Posterior vena cava (tissue), 2 donors: ENCODE data around the gene ZDHHC17. TPM values are rescaled to one million over a fixed set of nuclear protein-coding genes. Genes with fewer than 3 reads are reported as not detected.

Source experiments
- DNase-seq: peaks from one replicate; pipeline ENCODE4 v3.0.0-alpha.2; 2020; ENCODE audit warnings: low spot score
- intact Hi-C, 2 donors: fragments of 100-400 bp; cut with DNase I; formaldehyde crosslinking; loops; one replicate each; pipeline versions ENCODE4 v1.14.1 to v1.14.2; 2022 to 2023
- total RNA-seq, 2 donors: library from RNA; stranded (reverse); fragmentation: NEBNext Ultra II Directional; extraction: Animal tissue kit (Norgen Biotek cat#: 25700); gene quantifications; one replicate each; pipeline ENCODE4 v1.2.1, GENCODE V29; 2021
- donor health status: DM: yes; HTN: yes; CAD: no.
- donor health status: DM: yes; HTN: yes; CAD: no.

The ZDHHC17 gene
- total RNA-seq, 2 donors from 2014 or later = 32.8 to 37.5 TPM

DNA sequence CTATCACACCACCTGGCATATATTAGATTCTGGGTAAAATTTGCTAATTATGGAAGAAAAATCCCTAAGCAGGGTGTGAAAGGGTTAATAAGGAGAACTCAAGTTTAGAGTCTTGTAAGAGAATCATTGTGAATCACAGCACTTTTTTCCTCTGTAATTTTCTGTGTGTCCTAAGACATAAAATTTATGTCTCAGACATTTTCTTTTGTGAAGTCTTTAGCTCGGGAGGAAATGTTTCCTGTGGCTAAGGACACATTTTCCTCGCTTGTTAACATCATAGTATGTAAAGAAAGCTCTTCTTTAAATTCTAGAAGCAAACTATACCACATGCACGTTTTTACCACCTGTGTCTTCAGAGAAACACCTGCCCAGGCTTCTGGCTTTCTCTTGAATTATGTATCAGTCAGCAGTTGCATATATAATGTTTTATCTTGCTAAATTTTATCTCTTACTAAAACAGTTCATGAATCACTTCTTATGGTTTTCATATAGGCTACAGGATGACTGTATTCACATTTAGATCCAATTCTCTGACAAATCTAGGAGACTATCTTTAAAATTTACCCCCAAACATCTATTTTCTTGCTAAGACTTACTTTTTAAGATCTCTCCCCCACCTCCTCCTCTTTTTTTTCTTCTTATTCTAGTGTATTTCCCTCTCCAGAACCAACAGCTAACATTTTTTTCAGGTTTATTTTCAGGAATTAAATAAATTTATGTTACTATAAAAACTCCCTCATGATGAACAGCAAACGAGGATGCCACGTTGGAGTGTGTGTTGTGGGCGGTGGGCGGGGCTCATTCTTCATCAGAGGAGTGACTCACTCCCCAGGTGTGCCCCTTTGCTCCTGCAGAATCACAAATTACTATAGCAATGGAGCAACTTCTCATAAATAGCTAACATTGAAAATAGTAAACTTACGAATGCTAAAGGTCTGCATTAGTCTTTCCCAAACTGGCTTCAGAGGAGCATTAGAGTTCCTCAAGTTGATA, 126.5 kb downstream of the ZDHHC17 start:
- no peak for DNase-seq
- intact Hi-C loops = no loop called here

DNA sequence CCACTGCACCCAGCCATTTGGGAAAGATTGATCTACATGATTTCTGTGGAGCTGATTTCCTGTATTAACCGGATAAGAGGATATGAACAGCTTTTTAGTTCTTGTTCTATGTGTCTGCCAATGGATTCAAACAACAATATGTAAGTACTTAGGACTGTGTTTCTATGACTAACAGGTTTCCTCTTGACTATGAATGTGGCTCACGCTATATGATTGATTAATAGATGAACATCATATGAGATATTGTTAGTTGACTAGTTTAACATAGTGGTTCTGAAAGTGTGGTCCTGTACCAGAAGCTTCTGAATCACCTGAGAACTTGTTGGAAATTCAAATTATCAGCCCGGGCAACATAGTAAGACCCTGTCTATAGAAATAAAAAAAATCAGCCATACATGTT, 127.7 kb downstream of the ZDHHC17 start:
- DNase-seq = no peak
- intact Hi-C loops = no loop called here

DNA sequence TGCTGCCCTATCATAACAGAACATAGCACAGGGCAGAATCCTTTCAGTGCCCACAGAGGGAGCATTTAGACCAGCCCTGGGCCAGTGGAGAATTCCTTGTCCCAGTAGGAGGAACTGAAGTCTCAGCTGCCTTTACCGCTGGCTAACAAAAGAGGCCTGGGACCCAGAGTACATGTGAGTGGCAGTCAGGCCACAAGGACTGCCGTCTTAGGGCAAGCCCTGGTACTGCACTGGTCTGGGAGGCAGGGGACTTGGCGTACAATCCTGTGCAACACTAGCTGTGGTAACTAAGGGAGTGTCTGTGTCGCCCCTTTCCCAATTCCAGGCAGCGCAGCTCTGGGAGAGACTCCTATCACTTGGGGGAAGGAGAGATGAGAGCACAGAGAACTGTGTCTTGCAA, 131.9 kb downstream of the ZDHHC17 start:
- intact Hi-C loops = no loop called here
- DNase-seq = no peak

DNA sequence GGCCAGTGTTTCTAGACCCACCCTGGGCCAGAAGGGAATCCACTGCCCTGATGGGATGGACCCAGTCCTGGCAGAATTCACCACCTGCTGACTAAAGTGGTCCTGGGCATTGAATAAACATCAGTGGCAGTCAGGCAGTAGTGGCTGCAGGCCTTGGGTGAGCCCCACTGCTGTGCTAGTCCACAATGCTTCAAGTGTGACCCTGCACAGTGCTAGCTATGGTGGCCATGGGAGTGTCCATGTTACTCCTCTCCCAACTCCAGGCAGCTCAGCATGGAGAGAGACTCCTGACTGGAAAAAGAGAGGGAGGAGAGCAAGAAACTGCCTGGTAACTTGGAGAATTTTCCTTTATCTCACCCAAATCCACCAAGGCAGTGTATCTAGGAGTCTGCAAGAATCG, 132.4 kb downstream of the ZDHHC17 start:
- intact Hi-C loops = no loop called here
- DNase-seq = no peak

DNA sequence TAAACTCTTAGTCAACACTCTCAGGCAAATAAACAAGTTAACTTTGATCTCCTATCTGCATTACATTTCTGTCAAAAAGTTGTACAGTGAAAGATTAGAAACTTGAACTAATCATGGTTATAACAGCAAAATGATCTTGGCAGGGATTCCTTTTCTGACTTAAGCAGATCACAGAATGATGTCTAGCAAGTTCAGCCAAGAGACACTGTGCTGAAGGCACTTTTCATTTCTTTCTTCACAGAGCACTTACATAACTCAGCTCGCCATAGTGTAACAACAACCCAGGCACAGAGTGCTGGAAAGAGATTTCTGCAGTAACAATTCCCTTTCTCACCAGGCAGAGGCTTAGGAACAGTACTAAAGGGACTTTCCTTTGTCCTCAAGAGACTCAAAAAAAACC, 134.5 kb downstream of the ZDHHC17 start:
- intact Hi-C loops = no loop called here
- DNase-seq = no peak

DNA sequence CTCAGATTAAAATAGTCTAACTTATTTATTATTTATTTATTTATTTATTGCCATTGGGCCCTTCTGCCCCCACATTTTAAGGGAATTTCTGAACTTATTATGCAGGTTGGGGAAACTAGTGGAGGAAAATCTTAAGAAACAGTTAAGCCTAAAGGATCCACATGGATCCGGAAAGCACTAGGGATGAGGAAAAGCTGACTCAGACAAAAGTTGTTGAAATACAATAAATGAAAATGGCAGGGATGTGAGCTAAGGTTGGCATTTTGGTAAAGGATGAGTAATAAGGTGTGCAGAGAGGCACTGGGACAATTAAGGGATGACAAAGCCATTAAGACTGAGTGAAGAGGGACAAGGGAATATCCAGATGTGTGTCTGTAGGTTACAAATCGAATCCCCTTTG, 135.6 kb downstream of the ZDHHC17 start:
- DNase-seq = no peak
- intact Hi-C loops = no loop called here

DNA sequence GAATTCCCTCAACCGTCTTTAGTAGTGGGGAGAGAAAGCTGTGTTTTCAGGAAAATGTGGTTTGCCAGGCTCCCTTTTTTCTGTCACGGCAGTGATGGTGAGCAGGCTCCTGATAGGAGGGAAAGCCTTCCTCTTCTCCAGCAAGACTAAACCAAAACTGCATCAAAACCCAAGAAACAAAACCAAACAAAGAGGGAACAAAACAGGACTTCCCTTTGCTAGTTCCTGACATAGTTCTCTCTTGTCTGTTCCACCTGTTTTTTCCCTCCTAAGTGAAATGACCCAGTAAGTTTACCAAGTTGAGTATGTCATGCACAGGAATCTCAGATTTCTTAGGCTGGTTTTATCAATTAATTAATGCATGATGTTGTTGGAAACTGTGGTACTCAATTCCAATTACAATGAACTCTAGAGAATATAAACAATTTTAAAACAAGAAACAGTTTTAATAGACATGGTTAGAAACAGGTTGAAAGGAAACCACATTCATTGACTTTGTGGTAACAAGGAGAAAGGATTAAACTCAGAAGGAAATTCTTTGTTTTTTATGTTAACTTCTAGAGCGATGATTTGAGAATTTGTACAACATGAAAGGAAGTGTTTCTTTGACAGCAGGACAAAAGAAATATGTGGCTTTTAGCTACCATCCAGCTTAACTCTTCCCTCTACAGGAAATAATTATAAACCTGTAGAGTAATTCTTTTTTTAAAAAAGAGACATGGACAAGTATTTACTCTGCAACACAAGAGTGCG, 137.9 kb downstream of the ZDHHC17 start:
- no peak for DNase-seq
- intact Hi-C loops = no loop called here

Other genes starting within 250 kb of the ZDHHC17 start
- gene OSBPL8, start 204.3 kb upstream of the ZDHHC17 start, total RNA-seq = 10 to 100 TPM; 72.7 to 87.3 TPM
- 10 to 100 TPM; 22.5 to 25.0 TPM for gene CSRP2, start 114.9 kb downstream of the ZDHHC17 start, total RNA-seq